ENCODE results near the gene CLCF1. TPM values are rescaled to one million over a fixed set of nuclear protein-coding genes. Genes with fewer than 3 reads are reported as not detected.
"Not testable (repeated sequence)": the region's sequence is repeated elsewhere in the genome, so short reads cannot be mapped to it uniquely, and the experiment has no call there.

Gene CLCF1
- total and polyA plus RNA-seq, 4 donors = 2.6 to 19.5 (median 9.9) TPM

GRCh38 chr11:67320691-67321090 lies 52.7 kb downstream of the CLCF1 start:
- H3K4me1 ChIP-seq (ENCODE audit: control insufficient read depth in 1 of 2, insufficient read depth in 2 of 2, low read length in 2 of 2) = no peaks in the 10 kb centered on the region
- WGBS, 2 donors = 91 to 94% methylated on average over 2 of the region's 2 CpGs
- intact Hi-C loops (cut with DNase I) = no loop called here
- H3K27ac ChIP-seq (ENCODE audit: low read depth in 1 of 2, low read length in 2 of 2) = no peak overlapping the region
- ATAC-seq (ENCODE audit: low FRiP score) (no peak), DNase-seq (peak in 1 of 2 donors; percentile 51)
- no peak overlapping the region for H3K4me3 ChIP-seq (ENCODE audit: low read length in 2 of 2)
- H3K36me3 ChIP-seq (ENCODE audit: control insufficient read depth in 1 of 2, insufficient read depth in 2 of 2, low read length in 1 of 2) = no peaks in the 10 kb centered on the region
- no peaks in the 10 kb centered on the region for H3K9me3 ChIP-seq (ENCODE audit: control insufficient read depth, low read length)
- H3K27me3 ChIP-seq (ENCODE audit: control insufficient read depth in 1 of 2, insufficient read depth in 2 of 2, low read length in 1 of 2) = no peaks in the 10 kb centered on the region

- Histone ChIP-seq H3K9me3 (ENCODE audit: control insufficient read depth, low read length) (no peaks in the 10 kb centered on the region), H3K27me3 (ENCODE audit: control insufficient read depth in 1 of 2, insufficient read depth in 2 of 2, low read length in 1 of 2) (no peaks in the 10 kb centered on the region), H3K4me3 (ENCODE audit: low read length in 2 of 2) (no peak overlapping the region), H3K4me1 (ENCODE audit: control insufficient read depth in 1 of 2, insufficient read depth in 2 of 2, low read length in 2 of 2) (no peaks in the 10 kb centered on the region), H3K27ac (ENCODE audit: low read depth in 1 of 2, low read length in 2 of 2) (no peak overlapping the region), H3K36me3 (ENCODE audit: control insufficient read depth in 1 of 2, insufficient read depth in 2 of 2, low read length in 1 of 2) (no peaks in the 10 kb centered on the region)
- 88 to 92% methylated on average over 3 of the region's 3 CpGs for WGBS, 2 donors
- DNase-seq = no peak
- intact Hi-C loops (cut with DNase I) = no loop called here
- ATAC-seq (ENCODE audit: low FRiP score) = no peak
Measured at GRCh38 chr11:67320011-67320410, 53.4 kb downstream of the CLCF1 start.

GRCh38 chr11:67318876-67319275 lies 54.5 kb downstream of the CLCF1 start:
- DNase-seq; H3K27ac ChIP-seq (ENCODE audit: low read depth in 1 of 2, low read length in 2 of 2); H3K36me3 ChIP-seq (ENCODE audit: control insufficient read depth in 1 of 2, insufficient read depth in 2 of 2, low read length in 1 of 2); H3K4me1 ChIP-seq (ENCODE audit: control insufficient read depth in 1 of 2, insufficient read depth in 2 of 2, low read length in 2 of 2); ATAC-seq (ENCODE audit: low FRiP score); H3K4me3 ChIP-seq (ENCODE audit: low read length in 2 of 2); H3K27me3 ChIP-seq (ENCODE audit: control insufficient read depth in 1 of 2, insufficient read depth in 2 of 2, low read length in 1 of 2); H3K9me3 ChIP-seq (ENCODE audit: control insufficient read depth, low read length): not testable (repeated sequence)
- intact Hi-C loops (cut with DNase I) = loop anchor here in 1 of 2 donors (5.0 kb wide), 1 partner anchor 237 kb away; no protein-coding TSS in a partner anchor
- WGBS, 2 donors = 90 to 93% methylated on average over 12 of the region's 12 CpGs

GRCh38 chr11:67317888-67318555 lies 55.4 kb downstream of the CLCF1 start:
- Histone ChIP-seq H3K27me3 (ENCODE audit: control insufficient read depth in 1 of 2, insufficient read depth in 2 of 2, low read length in 1 of 2) (no peaks in the 10 kb centered on the region), H3K9me3 (ENCODE audit: control insufficient read depth, low read length) (no peaks in the 10 kb centered on the region), H3K4me3 (ENCODE audit: low read length in 2 of 2) (peak overlapping the region; percentile 45 to 64), H3K36me3 (ENCODE audit: control insufficient read depth in 1 of 2, insufficient read depth in 2 of 2, low read length in 1 of 2) (no peaks in the 10 kb centered on the region), H3K4me1 (ENCODE audit: control insufficient read depth in 1 of 2, insufficient read depth in 2 of 2, low read length in 2 of 2) (no peaks in the 10 kb centered on the region), H3K27ac (ENCODE audit: low read depth in 1 of 2, low read length in 2 of 2) (no peak overlapping the region)
- 0 to 1% methylated on average over 45 to 53 of the region's 53 CpGs for WGBS, 2 donors
- ATAC-seq (ENCODE audit: low FRiP score) (peak; percentile 24), DNase-seq (no peak)
- intact Hi-C loops (cut with DNase I) = loop anchor here (1.0 to 5.0 kb wide), 3 partner anchors 52 to 236 kb away; partner anchors contain the start of gene GRK2 (in 1 of the 2)

GRCh38 chr11:67317205-67317887 lies 56.1 kb downstream of the CLCF1 start:
- ATAC-seq (ENCODE audit: low FRiP score) = peak; percentile 97
- Histone ChIP-seq H3K9me3 (ENCODE audit: control insufficient read depth, low read length) (no peaks in the 10 kb centered on the region), H3K27ac (ENCODE audit: low read depth in 1 of 2, low read length in 2 of 2) (peak overlapping the region in 1 of 2 donors; percentile 64), H3K4me3 (ENCODE audit: low read length in 2 of 2) (peak overlapping the region; percentile 45 to 67), H3K4me1 (ENCODE audit: control insufficient read depth in 1 of 2, insufficient read depth in 2 of 2, low read length in 2 of 2) (no peaks in the 10 kb centered on the region), H3K27me3 (ENCODE audit: control insufficient read depth in 1 of 2, insufficient read depth in 2 of 2, low read length in 1 of 2) (no peaks in the 10 kb centered on the region), H3K36me3 (ENCODE audit: control insufficient read depth in 1 of 2, insufficient read depth in 2 of 2, low read length in 1 of 2) (no peaks in the 10 kb centered on the region)
- WGBS, 2 donors = 0 to 1% methylated on average over 50 to 55 of the region's 55 CpGs
- DNase-seq = peak; percentile 97 to 99
- intact Hi-C loops (cut with DNase I) = loop anchor here (1.0 to 5.0 kb wide), 3 partner anchors 51 to 235 kb away; partner anchors contain the start of gene GRK2 (in 1 of the 2)

GRCh38 chr11:67316882-67317204 lies 56.6 kb downstream of the CLCF1 start:
- DNase-seq (no peak), ATAC-seq (ENCODE audit: low FRiP score) (no peak)
- WGBS, 2 donors = 0% methylated on average over 9 to 10 of the region's 10 CpGs

GRCh38 chr11:67315325-67315909 lies 58.0 kb downstream of the CLCF1 start:
- H3K4me3 ChIP-seq (ENCODE audit: low read length in 2 of 2) = no peak overlapping the region
- 72% methylated on average over 9 of the region's 9 CpGs for WGBS, 2 donors
- no peaks in the 10 kb centered on the region for H3K4me1 ChIP-seq (ENCODE audit: control insufficient read depth in 1 of 2, insufficient read depth in 2 of 2, low read length in 2 of 2)
- H3K27me3 ChIP-seq (ENCODE audit: control insufficient read depth in 1 of 2, insufficient read depth in 2 of 2, low read length in 1 of 2) = no peaks in the 10 kb centered on the region
- no peaks in the 10 kb centered on the region for H3K9me3 ChIP-seq (ENCODE audit: control insufficient read depth, low read length)
- ATAC-seq (ENCODE audit: low FRiP score) = no peak
- intact Hi-C loops (cut with DNase I) = loop anchor here in 1 of 2 donors (5.0 kb wide), 1 partner anchor 233 kb away; no protein-coding TSS in a partner anchor
- no peak overlapping the region for H3K27ac ChIP-seq (ENCODE audit: low read depth in 1 of 2, low read length in 2 of 2)
- no peaks in the 10 kb centered on the region for H3K36me3 ChIP-seq (ENCODE audit: control insufficient read depth in 1 of 2, insufficient read depth in 2 of 2, low read length in 1 of 2)
- no peak for DNase-seq

More at GRCh38 chr11:67316882-67317204, 56.6 kb downstream of the CLCF1 start:
- H3K4me1 ChIP-seq (ENCODE audit: control insufficient read depth in 1 of 2, insufficient read depth in 2 of 2, low read length in 2 of 2) = no peaks in the 10 kb centered on the region
- H3K36me3 ChIP-seq (ENCODE audit: control insufficient read depth in 1 of 2, insufficient read depth in 2 of 2, low read length in 1 of 2) = no peaks in the 10 kb centered on the region
- no peaks in the 10 kb centered on the region for H3K9me3 ChIP-seq (ENCODE audit: control insufficient read depth, low read length)
- H3K4me3 ChIP-seq (ENCODE audit: low read length in 2 of 2) = peak overlapping the region; percentile 42 to 67
- intact Hi-C loops (cut with DNase I) = loop anchor here (1.0 to 5.0 kb wide), 3 partner anchors 51 to 235 kb away; partner anchors contain the start of gene GRK2 (in 1 of the 2)
- H3K27me3 ChIP-seq (ENCODE audit: control insufficient read depth in 1 of 2, insufficient read depth in 2 of 2, low read length in 1 of 2) = no peaks in the 10 kb centered on the region
- H3K27ac ChIP-seq (ENCODE audit: low read depth in 1 of 2, low read length in 2 of 2) = peak overlapping the region in 1 of 2 donors; percentile 64

- DNase-seq (no peak), ATAC-seq (ENCODE audit: low FRiP score) (no peak)
- H3K36me3 ChIP-seq (ENCODE audit: control insufficient read depth in 1 of 2, insufficient read depth in 2 of 2, low read length in 1 of 2) = no peaks in the 10 kb centered on the region
- WGBS, 2 donors = 84 to 86% methylated on average over 2 of the region's 2 CpGs
- H3K4me3 ChIP-seq (ENCODE audit: low read length in 2 of 2) = no peak overlapping the region
- no peaks in the 10 kb centered on the region for H3K9me3 ChIP-seq (ENCODE audit: control insufficient read depth, low read length)
- H3K27me3 ChIP-seq (ENCODE audit: control insufficient read depth in 1 of 2, insufficient read depth in 2 of 2, low read length in 1 of 2) = no peaks in the 10 kb centered on the region
- H3K4me1 ChIP-seq (ENCODE audit: control insufficient read depth in 1 of 2, insufficient read depth in 2 of 2, low read length in 2 of 2) = no peaks in the 10 kb centered on the region
- no peak overlapping the region for H3K27ac ChIP-seq (ENCODE audit: low read depth in 1 of 2, low read length in 2 of 2)
- intact Hi-C loops (cut with DNase I) = no loop called here
Measured at GRCh38 chr11:67314218-67314617, 59.2 kb downstream of the CLCF1 start.
